Transverse colon (tissue), 4 donors: ENCODE data around the gene TSTD2.

Experiments
- CTCF ChIP-seq, 5 experiments: fragments of 200-600 bp in 3 of 5; fragments of 450-650 bp in 2 of 5; sonication (generic) in 3 of 5; IDR thresholded peaks; 1 replicate in 2 of 5; 2 replicates in 3 of 5; pipeline ENCODE4 v1.5.1; 2016 to 2017; ENCODE audit warnings: antibody characterized with exemption in 5 of 5, inconsistent platforms in 3 of 5, mild to moderate bottlenecking in 2 of 5, moderate library complexity in 1 of 5
- EP300 ChIP-seq: sonication (generic); formaldehyde crosslinking; IDR thresholded peaks from one replicate; pipeline ENCODE4 v1.6.1; 2017; ENCODE audit warnings: antibody characterized with exemption, low read depth
- POLR2A ChIP-seq: fragments of 450-650 bp; IDR thresholded peaks from one replicate; pipeline ENCODE4 v1.6.1; 2016; ENCODE audit warnings: antibody characterized with exemption, mild to moderate bottlenecking, moderate library complexity
- POLR2AphosphoS5 ChIP-seq, 3 donors: sonication (generic); formaldehyde crosslinking; IDR thresholded peaks; one replicate each; pipeline ENCODE4 v1.6.1; 2016; ENCODE audit warnings: antibody characterized with exemption in 3 of 3

DNA sequence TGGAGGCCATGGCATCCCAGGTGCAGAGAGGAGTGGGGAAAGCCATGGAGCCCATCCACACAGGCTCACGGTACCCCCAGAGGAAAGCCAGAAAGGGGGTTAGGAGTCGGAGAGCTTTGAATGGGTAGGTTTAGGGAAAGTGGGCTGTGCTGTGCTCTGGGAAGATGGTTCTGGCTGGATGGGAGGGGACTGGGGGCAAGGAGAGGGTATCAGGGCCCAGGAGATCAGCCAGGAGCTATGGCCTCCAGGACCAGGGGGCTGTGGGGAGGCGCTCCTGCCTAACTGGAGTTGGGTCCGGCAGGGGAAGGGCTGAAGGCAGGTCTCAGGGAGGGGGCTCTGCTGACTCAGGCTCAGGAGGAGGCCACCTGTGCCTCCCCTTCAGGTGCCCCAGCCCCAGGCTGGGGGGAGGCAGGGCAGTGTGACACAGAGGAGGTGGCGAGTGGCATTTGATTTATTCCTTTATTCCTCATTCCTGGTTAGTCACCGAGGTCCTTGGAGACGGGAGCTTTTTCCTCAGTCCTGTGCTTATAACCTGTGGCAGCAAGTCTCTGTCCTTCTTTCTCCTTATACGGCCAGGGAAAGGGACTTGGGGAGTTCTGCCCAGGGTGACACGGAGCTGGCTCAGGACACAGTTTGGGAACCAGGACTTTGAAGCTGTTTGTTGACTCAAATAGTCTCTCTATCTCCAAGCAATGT is 60.8 kb downstream of the TSTD2 start:
- TF ChIP-seq CTCF (IDR thresholded peaks at IDR 0.05) (no peak), POLR2AphosphoS5 (IDR thresholded peaks at IDR 0.05) (no peak), EP300 (no peak), POLR2A (no peak)
